Neural cell (in vitro differentiated cells): ENCODE data around the gene PES1. TPM values are rescaled to one million over a fixed set of nuclear protein-coding genes. Genes with fewer than 3 reads are reported as not detected.

Experiments used
- H2AFZ ChIP-seq: fragments of 200-600, 300-800 bp; sonication (generic), shearing (Covaris generic); 2 replicates; pipeline ENCODE4 v1.6.0; 2014; ENCODE audit warnings: low read depth, mild to moderate bottlenecking, antibody characterized with exemption, low read length, moderate library complexity
- H3F3A ChIP-seq: fragments of 200-600 bp; shearing (Covaris generic); 2 replicates; pipeline ENCODE4 v1.6.1; 2016; ENCODE audit warnings: mild to moderate bottlenecking, moderate library complexity, mixed read lengths, antibody characterized with exemption, low read length; ENCODE audit not compliant: insufficient read depth, poor library complexity, severe bottlenecking
- H3K27ac ChIP-seq: fragments of 200-600, 300-800 bp; sonication (generic), shearing (Covaris generic); 2 replicates; pipeline ENCODE4 v1.5.1; 2014; ENCODE audit warnings: mild to moderate bottlenecking, low read length, moderate library complexity
- H3K27me3 ChIP-seq: fragments of 300-800, 200-600 bp; sonication (generic), shearing (Covaris generic); 2 replicates; pipeline ENCODE4 v1.6.0; 2014; ENCODE audit warnings: mild to moderate bottlenecking, low read depth, low read length, moderate library complexity; ENCODE audit not compliant: insufficient read depth
- H3K36me3 ChIP-seq: fragments of 300-800, 200-600 bp; sonication (generic), shearing (Covaris generic); 2 replicates; pipeline ENCODE4 v1.5.1; 2014; ENCODE audit warnings: mild to moderate bottlenecking, antibody characterized with exemption, low read length, moderate library complexity; ENCODE audit not compliant: insufficient read depth
- H3K4me2 ChIP-seq: fragments of 300-800, 200-600 bp; sonication (generic), shearing (Covaris generic); 2 replicates; pipeline ENCODE4 v1.6.0; 2014; ENCODE audit warnings: mild to moderate bottlenecking, low read length
- H3K4me3 ChIP-seq: fragments of 300-800, 200-600 bp; sonication (generic), shearing (Covaris generic); 2 replicates; pipeline ENCODE4 v1.5.1; 2014; ENCODE audit warnings: mild to moderate bottlenecking, low read length, moderate library complexity
- H3K79me2 ChIP-seq: fragments of 200-600 bp; shearing (Covaris generic); replicated peaks from 2 replicates; pipeline ENCODE4 v1.6.0; 2014; ENCODE audit warnings: mild to moderate bottlenecking, low read length, moderate library complexity; ENCODE audit not compliant: insufficient read depth
- H3K9ac ChIP-seq: fragments of 300-800, 200-600 bp; sonication (generic), shearing (Covaris generic); 2 replicates; pipeline ENCODE4 v1.6.1; 2016; ENCODE audit warnings: mild to moderate bottlenecking, low read length, mixed read lengths
- H3K9me2 ChIP-seq: fragments of 200-600 bp; shearing (Covaris generic); 2 replicates; pipeline ENCODE4 v1.6.1; 2016; ENCODE audit warnings: mild to moderate bottlenecking, low read length, mixed read lengths; ENCODE audit not compliant: insufficient read depth
- H3K9me3 ChIP-seq: fragments of 200-600, 300-800 bp; sonication (generic), shearing (Covaris generic); 2 replicates; pipeline ENCODE4 v1.6.1; 2016; ENCODE audit warnings: mild to moderate bottlenecking, mixed run types, low read length, moderate library complexity, mixed read lengths
- H4K20me1 ChIP-seq: fragments of 200-600 bp; shearing (Covaris generic); 2 replicates; pipeline ENCODE4 v1.6.1; 2016; ENCODE audit warnings: mild to moderate bottlenecking, mixed run types; ENCODE audit not compliant: insufficient read depth
- EP300 ChIP-seq: fragments of 450-650 bp; conservative IDR thresholded peaks from 2 replicates; pipeline ENCODE4 v1.6.1; 2014; ENCODE audit warnings: antibody characterized with exemption, mild to moderate bottlenecking, moderate library complexity; ENCODE audit not compliant: poor library complexity, severe bottlenecking
- EZH2 ChIP-seq: fragments of 200-600, 300-800 bp; shearing (Covaris generic), sonication (generic); IDR thresholded peaks from 2 replicates; pipeline ENCODE4 v1.6.1; 2014; ENCODE audit warnings: antibody characterized with exemption, low read length, borderline replicate concordance, mild to moderate bottlenecking; ENCODE audit not compliant: insufficient read depth, poor library complexity, severe bottlenecking
- MXI1 ChIP-seq: fragments of 450-650 bp; conservative IDR thresholded peaks from 2 replicates; pipeline ENCODE4 v1.6.1; 2014; ENCODE audit warnings: antibody characterized with exemption, mild to moderate bottlenecking; ENCODE audit not compliant: poor library complexity, severe bottlenecking
- POLR2AphosphoS5 ChIP-seq: IDR thresholded peaks from 2 replicates; pipeline ENCODE4 v1.6.1; 2012
- RAD21 ChIP-seq: fragments of 450-650 bp; conservative IDR thresholded peaks from 2 replicates; pipeline ENCODE4 v1.6.1; 2014; ENCODE audit warnings: antibody characterized with exemption, mild to moderate bottlenecking, moderate library complexity
- SMC3 ChIP-seq: fragments of 450-650 bp; conservative IDR thresholded peaks from 2 replicates; pipeline ENCODE4 v1.6.1; 2014; ENCODE audit warnings: antibody characterized with exemption, mild to moderate bottlenecking, moderate library complexity; ENCODE audit not compliant: poor library complexity
- TAF1 ChIP-seq: IDR thresholded peaks from 2 replicates; pipeline ENCODE4 v1.6.1; 2012; ENCODE audit warnings: low read depth
- polyA plus RNA-seq: library from polyadenylated mRNA; depleted of rRNA; stranded (reverse); fragments of >200 nt; gene quantifications from 2 replicates; pipeline ENCODE4 v1.2.3, GENCODE V29; 2014
- TF ChIP-seq, protein P1 (sequence below): IDR thresholded peaks from 2 replicates; pipeline ENCODE4 v1.6.1; 2012; ENCODE audit warnings: borderline replicate concordance
- TF ChIP-seq, protein P2 (sequence below): fragments of 450-650 bp; IDR thresholded peaks from 2 replicates; pipeline ENCODE4 v1.5.1; 2014; ENCODE audit warnings: antibody characterized with exemption, mild to moderate bottlenecking, moderate library complexity; ENCODE audit not compliant: poor library complexity, severe bottlenecking

The PES1 gene
- polyA plus RNA-seq, 1 donor from 2014 or later: 44.1 TPM

DNA sequence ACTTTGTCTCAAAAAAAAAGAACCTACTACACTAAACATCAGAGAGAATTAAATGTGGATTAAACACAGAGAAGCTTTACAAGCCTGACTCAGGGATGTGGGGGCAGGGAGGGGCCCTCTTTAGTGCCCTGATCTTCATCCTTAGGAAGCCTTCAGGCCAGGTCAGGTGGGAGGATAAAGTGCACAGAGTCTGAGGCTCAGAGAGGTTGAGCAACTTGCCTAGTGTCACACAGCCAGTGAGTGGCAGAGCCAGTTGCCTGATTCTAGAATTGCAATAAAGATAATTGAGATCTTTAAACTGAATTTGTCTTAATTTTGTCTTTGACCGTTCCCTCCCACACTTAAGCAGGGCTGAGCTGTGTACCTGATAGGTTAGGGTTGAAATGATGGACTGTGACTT, 52.3 kb downstream of the PES1 start:
- Histone ChIP-seq H3K9me2 (no peaks in the 10 kb centered on the region), H3K4me2 (no peak overlapping the region), H4K20me1 (no peaks in the 10 kb centered on the region), H3K4me3 (no peak overlapping the region), H3K9ac (no peak overlapping the region), H3K36me3 (no peaks in the 10 kb centered on the region), H2AFZ (no peak overlapping the region), H3K79me2 (no peaks in the 10 kb centered on the region), H3K27me3 (peaks cover 18% of the 10 kb centered on the region), H3K27ac (no peak overlapping the region), H3F3A (no peaks in the 10 kb centered on the region), H3K9me3 (no peaks in the 10 kb centered on the region)
- TF ChIP-seq EP300 (no peak), RAD21 (no peak), MXI1 (no peak), SMC3 (no peak), TAF1 (no peak), POLR2AphosphoS5 (no peak), EZH2 (no peak)
- TF ChIP-seq, protein P1, sequence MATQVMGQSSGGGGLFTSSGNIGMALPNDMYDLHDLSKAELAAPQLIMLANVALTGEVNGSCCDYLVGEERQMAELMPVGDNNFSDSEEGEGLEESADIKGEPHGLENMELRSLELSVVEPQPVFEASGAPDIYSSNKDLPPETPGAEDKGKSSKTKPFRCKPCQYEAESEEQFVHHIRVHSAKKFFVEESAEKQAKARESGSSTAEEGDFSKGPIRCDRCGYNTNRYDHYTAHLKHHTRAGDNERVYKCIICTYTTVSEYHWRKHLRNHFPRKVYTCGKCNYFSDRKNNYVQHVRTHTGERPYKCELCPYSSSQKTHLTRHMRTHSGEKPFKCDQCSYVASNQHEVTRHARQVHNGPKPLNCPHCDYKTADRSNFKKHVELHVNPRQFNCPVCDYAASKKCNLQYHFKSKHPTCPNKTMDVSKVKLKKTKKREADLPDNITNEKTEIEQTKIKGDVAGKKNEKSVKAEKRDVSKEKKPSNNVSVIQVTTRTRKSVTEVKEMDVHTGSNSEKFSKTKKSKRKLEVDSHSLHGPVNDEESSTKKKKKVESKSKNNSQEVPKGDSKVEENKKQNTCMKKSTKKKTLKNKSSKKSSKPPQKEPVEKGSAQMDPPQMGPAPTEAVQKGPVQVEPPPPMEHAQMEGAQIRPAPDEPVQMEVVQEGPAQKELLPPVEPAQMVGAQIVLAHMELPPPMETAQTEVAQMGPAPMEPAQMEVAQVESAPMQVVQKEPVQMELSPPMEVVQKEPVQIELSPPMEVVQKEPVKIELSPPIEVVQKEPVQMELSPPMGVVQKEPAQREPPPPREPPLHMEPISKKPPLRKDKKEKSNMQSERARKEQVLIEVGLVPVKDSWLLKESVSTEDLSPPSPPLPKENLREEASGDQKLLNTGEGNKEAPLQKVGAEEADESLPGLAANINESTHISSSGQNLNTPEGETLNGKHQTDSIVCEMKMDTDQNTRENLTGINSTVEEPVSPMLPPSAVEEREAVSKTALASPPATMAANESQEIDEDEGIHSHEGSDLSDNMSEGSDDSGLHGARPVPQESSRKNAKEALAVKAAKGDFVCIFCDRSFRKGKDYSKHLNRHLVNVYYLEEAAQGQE: no peak
- TF ChIP-seq, protein P2, sequence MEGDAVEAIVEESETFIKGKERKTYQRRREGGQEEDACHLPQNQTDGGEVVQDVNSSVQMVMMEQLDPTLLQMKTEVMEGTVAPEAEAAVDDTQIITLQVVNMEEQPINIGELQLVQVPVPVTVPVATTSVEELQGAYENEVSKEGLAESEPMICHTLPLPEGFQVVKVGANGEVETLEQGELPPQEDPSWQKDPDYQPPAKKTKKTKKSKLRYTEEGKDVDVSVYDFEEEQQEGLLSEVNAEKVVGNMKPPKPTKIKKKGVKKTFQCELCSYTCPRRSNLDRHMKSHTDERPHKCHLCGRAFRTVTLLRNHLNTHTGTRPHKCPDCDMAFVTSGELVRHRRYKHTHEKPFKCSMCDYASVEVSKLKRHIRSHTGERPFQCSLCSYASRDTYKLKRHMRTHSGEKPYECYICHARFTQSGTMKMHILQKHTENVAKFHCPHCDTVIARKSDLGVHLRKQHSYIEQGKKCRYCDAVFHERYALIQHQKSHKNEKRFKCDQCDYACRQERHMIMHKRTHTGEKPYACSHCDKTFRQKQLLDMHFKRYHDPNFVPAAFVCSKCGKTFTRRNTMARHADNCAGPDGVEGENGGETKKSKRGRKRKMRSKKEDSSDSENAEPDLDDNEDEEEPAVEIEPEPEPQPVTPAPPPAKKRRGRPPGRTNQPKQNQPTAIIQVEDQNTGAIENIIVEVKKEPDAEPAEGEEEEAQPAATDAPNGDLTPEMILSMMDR: no peak

DNA sequence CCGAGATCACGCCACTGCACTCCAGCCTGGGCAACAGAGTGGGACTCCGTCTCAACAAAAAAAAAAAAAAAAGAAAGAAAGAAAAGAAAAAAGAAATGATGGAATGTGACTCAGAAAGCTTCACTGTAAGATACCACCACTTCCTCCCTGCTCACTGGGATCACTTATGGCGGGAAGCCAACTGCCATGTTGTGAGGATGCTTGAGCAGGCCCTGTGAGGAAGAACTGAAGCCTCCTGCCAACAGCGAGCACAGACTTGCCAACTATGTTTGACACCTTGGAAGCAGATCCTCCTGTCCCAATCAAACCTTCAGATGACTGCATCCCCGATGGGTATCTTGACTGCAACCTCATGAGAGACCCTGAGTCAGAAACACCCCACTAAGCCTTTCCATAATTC, 53.4 kb downstream of the PES1 start:
- H4K20me1 ChIP-seq: no peaks in the 10 kb centered on the region
- TF ChIP-seq TAF1 (no peak), SMC3 (no peak), RAD21 (no peak), EP300 (no peak), MXI1 (no peak), POLR2AphosphoS5 (no peak), EZH2 (no peak)
- TF ChIP-seq, protein P2: no peak
- TF ChIP-seq, protein P1: no peak
- H3F3A ChIP-seq: no peaks in the 10 kb centered on the region
- no peak overlapping the region for H3K27ac ChIP-seq
- no peak overlapping the region for H3K4me2 ChIP-seq
- H3K79me2 ChIP-seq: no peaks in the 10 kb centered on the region
- H3K9ac ChIP-seq: no peak overlapping the region
- no peak overlapping the region for H3K4me3 ChIP-seq
- no peaks in the 10 kb centered on the region for H3K9me3 ChIP-seq
- no peaks in the 10 kb centered on the region for H3K9me2 ChIP-seq
- no peaks in the 10 kb centered on the region for H3K36me3 ChIP-seq
- no peak overlapping the region for H2AFZ ChIP-seq
- H3K27me3 ChIP-seq: peaks cover 18% of the 10 kb centered on the region
